Hepatocyte (in vitro differentiated cells): ENCODE results near the gene FBXL15. TPM values are rescaled to one million over a fixed set of nuclear protein-coding genes. Genes with fewer than 3 reads are reported as not detected.
A peak's percentile ranks its signal among the peaks of the same experiment; 100 is the strongest.

Experiments used
- DNase-seq: peaks from one replicate; pipeline ENCODE4 v3.0.0-alpha.2; 2016; ENCODE audit warnings: low spot score
- H2AFZ ChIP-seq: fragments of 200-600 bp; sonication (generic); 2 replicates; pipeline ENCODE4 v1.6.0; 2016; ENCODE audit warnings: antibody characterized with exemption, mild to moderate bottlenecking
- H3K27ac ChIP-seq: fragments of 200-600 bp; sonication (generic); 2 replicates; pipeline ENCODE4 v1.5.1; 2016; ENCODE audit warnings: mild to moderate bottlenecking
- H3K27me3 ChIP-seq: fragments of 200-600 bp; sonication (generic); 2 replicates; pipeline ENCODE4 v1.6.1; 2016
- H3K36me3 ChIP-seq: fragments of 200-600 bp; sonication (generic); replicated peaks from 2 replicates; pipeline ENCODE4 v1.5.1; 2016; ENCODE audit warnings: low read depth; ENCODE audit not compliant: insufficient read depth
- H3K4me1 ChIP-seq: fragments of 200-600 bp; sonication (generic); 2 replicates; pipeline ENCODE4 v1.5.1; 2016; ENCODE audit warnings: mild to moderate bottlenecking, moderate library complexity; ENCODE audit not compliant: insufficient read depth
- H3K4me2 ChIP-seq: fragments of 200-600 bp; sonication (generic); 2 replicates; pipeline ENCODE4 v1.6.0; 2016
- H3K4me3 ChIP-seq: fragments of 200-600 bp; sonication (generic); 2 replicates; pipeline ENCODE4 v1.5.1; 2016; ENCODE audit warnings: mild to moderate bottlenecking
- H3K79me2 ChIP-seq: fragments of 200-600 bp; sonication (generic); 2 replicates; pipeline ENCODE4 v1.6.0; 2017; ENCODE audit warnings: mild to moderate bottlenecking
- H3K9me2 ChIP-seq: fragments of 200-600 bp; sonication (generic); replicated peaks from 2 replicates; pipeline ENCODE4 v1.6.0; 2017; ENCODE audit warnings: mild to moderate bottlenecking; ENCODE audit not compliant: insufficient read depth
- H3K9me3 ChIP-seq: fragments of 200-600 bp; sonication (generic); 2 replicates; pipeline ENCODE4 v1.5.1; 2016; ENCODE audit warnings: low read depth, mild to moderate bottlenecking
- H4K20me1 ChIP-seq: fragments of 200-600 bp; sonication (generic); 2 replicates; pipeline ENCODE4 v1.6.0; 2016; ENCODE audit warnings: mild to moderate bottlenecking; ENCODE audit not compliant: insufficient read depth, poor library complexity, severe bottlenecking
- EZH2 ChIP-seq: fragments of 200-600 bp; sonication (generic); IDR thresholded peaks from 2 replicates; pipeline ENCODE4 v1.6.1; 2016; ENCODE audit warnings: antibody characterized with exemption, mild to moderate bottlenecking, borderline replicate concordance
- EZH2phosphoT487 ChIP-seq: fragments of 200-600 bp; sonication (generic); IDR thresholded peaks from one replicate; pipeline ENCODE4 v1.6.1; 2018; ENCODE audit warnings: antibody characterized with exemption, mild to moderate bottlenecking, low read depth, moderate library complexity; ENCODE audit not compliant: unreplicated experiment, severe bottlenecking
- WGBS: methylation state at CpG from one replicate; pipeline ENCODE4 v1.1.6; 2016; ENCODE audit warnings: low lambda C conversion rate; ENCODE audit errors: missing lambda C conversion rate; 5-methylcytosine and 5-hydroxymethylcytosine counted together
- polyA plus RNA-seq: library from polyadenylated mRNA; unstranded; fragments of >200 nt; fragmentation: Nextera tagmentation; extraction: Ambion mirVana; gene quantifications from 2 replicates; pipeline ENCODE4 v1.2.1, GENCODE V29; 2016
- total RNA-seq: library from RNA; depleted of rRNA; stranded (reverse); fragments of >200 nt; gene quantifications from 2 replicates; pipeline ENCODE4 v1.2.3, GENCODE V29; 2014
- TF ChIP-seq, protein P1 (sequence below): fragments of 200-600 bp; sonication (generic); IDR thresholded peaks from 2 replicates; pipeline ENCODE4 v1.5.1; 2016; ENCODE audit warnings: antibody characterized with exemption, mild to moderate bottlenecking; ENCODE audit not compliant: poor library complexity

Gene FBXL15
- total and polyA plus RNA-seq, 2 experiments from 2014 or later = 16.3 to 42.3 TPM

DNA sequence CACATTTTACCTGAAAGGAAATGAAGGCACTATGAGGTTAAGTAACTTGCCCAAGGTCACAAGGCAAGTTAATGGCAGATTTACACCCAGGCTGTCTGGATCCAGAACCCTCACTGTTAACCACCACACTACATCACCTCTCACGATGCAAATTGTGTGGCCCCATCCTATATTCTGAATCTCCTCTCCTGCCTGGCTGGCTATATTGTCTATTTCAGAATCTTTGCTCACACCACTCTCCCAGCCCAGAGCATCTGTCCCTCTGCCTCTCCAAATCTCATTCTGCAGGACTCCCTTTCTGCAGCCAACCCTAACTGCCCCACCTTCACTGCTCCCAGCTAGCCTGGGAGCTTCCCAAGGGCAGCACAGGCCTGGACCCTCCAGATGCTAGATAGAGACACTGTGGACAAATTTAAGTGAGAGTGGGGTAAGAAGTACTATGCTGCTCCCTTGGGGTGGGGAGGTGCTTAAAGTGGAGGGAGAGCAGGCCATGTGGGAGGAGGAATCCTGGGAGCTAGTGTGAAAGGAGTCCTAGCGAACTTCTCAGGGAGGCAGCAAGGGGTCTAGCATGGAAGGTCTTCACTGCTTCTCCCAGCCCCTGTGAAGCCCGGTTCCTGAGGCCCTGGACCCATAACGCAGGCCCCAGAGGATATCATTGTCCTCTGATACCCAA, 11.0 kb downstream of the FBXL15 start:
- Histone ChIP-seq H3K27ac (peak overlapping the region; percentile 78), H3K27me3 (no peaks in the 10 kb centered on the region), H3K36me3 (no peaks in the 10 kb centered on the region), H3K9me2 (no peaks in the 10 kb centered on the region), H4K20me1 (no peaks in the 10 kb centered on the region), H3K79me2 (peaks cover 16% of the 10 kb centered on the region), H3K4me1 (peaks cover 27% of the 10 kb centered on the region), H2AFZ (peak overlapping the region; percentile 98), H3K4me2 (peak overlapping the region; percentile 78), H3K4me3 (peak overlapping the region; percentile 80), H3K9me3 (no peaks in the 10 kb centered on the region)
- DNase-seq = peak; percentile 35
- TF ChIP-seq EZH2 (no peak), EZH2phosphoT487 (no peak)
- TF ChIP-seq, protein P1, sequence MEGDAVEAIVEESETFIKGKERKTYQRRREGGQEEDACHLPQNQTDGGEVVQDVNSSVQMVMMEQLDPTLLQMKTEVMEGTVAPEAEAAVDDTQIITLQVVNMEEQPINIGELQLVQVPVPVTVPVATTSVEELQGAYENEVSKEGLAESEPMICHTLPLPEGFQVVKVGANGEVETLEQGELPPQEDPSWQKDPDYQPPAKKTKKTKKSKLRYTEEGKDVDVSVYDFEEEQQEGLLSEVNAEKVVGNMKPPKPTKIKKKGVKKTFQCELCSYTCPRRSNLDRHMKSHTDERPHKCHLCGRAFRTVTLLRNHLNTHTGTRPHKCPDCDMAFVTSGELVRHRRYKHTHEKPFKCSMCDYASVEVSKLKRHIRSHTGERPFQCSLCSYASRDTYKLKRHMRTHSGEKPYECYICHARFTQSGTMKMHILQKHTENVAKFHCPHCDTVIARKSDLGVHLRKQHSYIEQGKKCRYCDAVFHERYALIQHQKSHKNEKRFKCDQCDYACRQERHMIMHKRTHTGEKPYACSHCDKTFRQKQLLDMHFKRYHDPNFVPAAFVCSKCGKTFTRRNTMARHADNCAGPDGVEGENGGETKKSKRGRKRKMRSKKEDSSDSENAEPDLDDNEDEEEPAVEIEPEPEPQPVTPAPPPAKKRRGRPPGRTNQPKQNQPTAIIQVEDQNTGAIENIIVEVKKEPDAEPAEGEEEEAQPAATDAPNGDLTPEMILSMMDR = no peak
- WGBS = 30% methylated on average over 4 of the region's 4 CpGs

DNA sequence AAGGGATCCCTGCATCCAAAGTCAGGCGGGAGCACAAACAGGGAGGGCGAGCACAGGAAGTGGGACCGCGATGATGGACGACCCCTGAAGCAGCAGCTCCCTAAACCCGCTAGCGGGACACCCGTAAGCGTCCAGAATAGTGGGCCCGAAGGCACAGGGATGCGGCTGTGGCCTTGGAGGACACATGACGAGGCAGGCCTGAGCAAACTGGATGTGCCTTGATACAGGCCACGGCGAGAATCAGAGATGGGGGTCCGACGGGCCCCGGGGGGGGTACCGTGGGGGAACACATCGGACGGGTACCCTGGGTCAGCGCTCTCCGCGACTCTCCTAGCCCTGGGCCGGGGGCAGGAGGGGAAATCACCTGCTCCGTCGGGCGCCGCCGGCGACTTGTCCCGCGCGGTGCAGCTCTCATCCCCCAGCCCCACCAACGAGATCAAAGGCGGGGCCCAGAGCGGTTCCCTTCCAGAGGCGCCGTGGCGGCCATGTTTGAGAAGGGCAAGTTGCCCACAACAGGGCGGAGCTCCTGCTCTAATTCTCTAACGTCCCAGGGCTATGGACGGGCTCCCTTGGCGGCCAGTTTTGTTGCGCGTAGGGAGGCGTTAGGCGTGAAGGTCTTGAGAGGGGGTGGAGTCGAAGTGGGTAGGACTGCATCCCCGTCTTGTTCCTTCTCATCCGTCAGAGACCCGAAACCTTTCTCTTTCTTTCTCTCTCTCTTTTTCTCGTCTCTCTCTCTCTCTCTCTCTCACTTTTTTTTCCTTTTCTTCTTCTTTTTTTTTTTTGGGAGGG, 11.7 kb downstream of the FBXL15 start, which contains the start of gene CUEDC2:
TSS of gene CUEDC2 (minus strand) at position 413 of the 789 bp plus-strand sequence. CDS start 7,386 bp downstream, outside the sequence.
- 2% methylated on average over 39 of the region's 52 CpGs for WGBS
- no peaks in the 10 kb centered on the region for H3K27me3 ChIP-seq
- H3K27ac ChIP-seq = peak within 1 kb of the TSS; percentile 78

DNA sequence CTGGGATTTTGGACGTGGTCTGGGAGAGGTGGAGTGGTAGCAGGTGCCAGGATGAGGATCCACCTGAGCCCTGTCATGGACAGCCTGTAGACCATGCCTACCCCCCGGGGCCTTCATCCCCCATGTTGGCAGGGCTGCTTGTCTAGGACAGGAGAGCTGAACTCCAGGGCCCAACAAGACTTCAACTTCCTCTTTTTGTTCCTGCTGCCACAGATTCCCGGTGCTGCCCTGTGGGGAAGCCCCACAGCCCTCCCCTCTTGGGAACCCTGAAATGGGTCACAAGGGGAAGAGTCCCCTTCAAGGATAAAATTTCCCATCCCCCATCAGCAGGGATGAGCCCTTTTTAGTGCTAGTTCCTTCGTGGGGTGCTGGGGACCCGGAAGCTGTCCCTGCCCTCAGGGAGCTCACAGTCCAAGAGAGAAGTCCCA, 13.0 kb downstream of the FBXL15 start:
- WGBS = 83% methylated on average over 5 of the region's 5 CpGs
- Histone ChIP-seq H4K20me1 (no peaks in the 10 kb centered on the region), H3K27me3 (no peaks in the 10 kb centered on the region), H3K9me3 (no peaks in the 10 kb centered on the region), H3K79me2 (peaks cover 16% of the 10 kb centered on the region), H3K36me3 (no peaks in the 10 kb centered on the region), H3K4me1 (peaks cover 27% of the 10 kb centered on the region), H3K4me2 (no peak overlapping the region), H2AFZ (no peak overlapping the region), H3K4me3 (no peak overlapping the region), H3K9me2 (no peaks in the 10 kb centered on the region), H3K27ac (peak overlapping the region; percentile 23)
- peak; percentile 3 for DNase-seq
- no peak for TF ChIP-seq EZH2
- TF ChIP-seq EZH2phosphoT487 = no peak
- TF ChIP-seq, protein P1 = no peak

More for the DNA sequence above, 11.7 kb downstream of the FBXL15 start, which contains the start of gene CUEDC2:
- H3K79me2 ChIP-seq = peaks cover 16% of the 10 kb centered on the region
- DNase-seq = peak; percentile 97
- TF ChIP-seq EZH2 (no peak), EZH2phosphoT487 (no peak)
- TF ChIP-seq, protein P1 = no peak
- no peaks in the 10 kb centered on the region for H3K9me3 ChIP-seq
- no peaks in the 10 kb centered on the region for H3K9me2 ChIP-seq
- peaks cover 27% of the 10 kb centered on the region for H3K4me1 ChIP-seq
- peak within 1 kb of the TSS; percentile 98 for H2AFZ ChIP-seq
- H4K20me1 ChIP-seq = no peaks in the 10 kb centered on the region
- H3K4me2 ChIP-seq = peak within 1 kb of the TSS; percentile 78
- H3K36me3 ChIP-seq = no peaks in the 10 kb centered on the region
- peak within 1 kb of the TSS; percentile 80 for H3K4me3 ChIP-seq
